ENCODE results near the gene TMPRSS3. TPM values are rescaled to one million over a fixed set of nuclear protein-coding genes. Genes with fewer than 3 reads are reported as not detected.

The TMPRSS3 gene
- total and polyA plus RNA-seq, 2 of the 13 experiments (the other 11 are each of a cell fraction or from before 2014, with no cell fraction given) = 2.8 to 16.9 TPM

GRCh38 chr21:42337276-42337675, 58.6 kb downstream of the TMPRSS3 start:
- no peak overlapping the region for H3K9ac ChIP-seq (ENCODE audit: insufficient read depth, low read depth, low read length)
- DNase-seq (ENCODE audit: low spot score) = no peak
- in situ Hi-C loops (cut with HindIII; ENCODE audit: extremely low pct_ligation_motif_present, low pct_unique_long_range_greater_than_20kb) (no loop called here), intact Hi-C loops (cut with micrococcal nuclease; ENCODE audit: unreplicated experiment) (no loop called here)
- 56% methylated on average over 4 of the region's 4 CpGs for WGBS (ENCODE audit: low lambda C conversion rate)
- no peak overlapping the region for H3K4me2 ChIP-seq (ENCODE audit: low read depth, low read length)
- TF ChIP-seq ZNF598 (CRISPR knock-in tag; IDR thresholded peaks at IDR 0.05; ENCODE audit: borderline replicate concordance) (no peak), DR1 (CRISPR knock-in tag; IDR thresholded peaks at IDR 0.05) (no peak), CBFB (CRISPR knock-in tag; IDR thresholded peaks at IDR 0.05) (no peak), CREBL2 (CRISPR knock-in tag; IDR thresholded peaks at IDR 0.05; ENCODE audit: borderline replicate concordance) (no peak), ZNF775 (CRISPR knock-in tag; IDR thresholded peaks at IDR 0.05; ENCODE audit: borderline replicate concordance) (no peak), ZNF24 (IDR thresholded peaks at IDR 0.05) (no peak), TARDBP (CRISPR knock-in tag; IDR thresholded peaks at IDR 0.05) (no peak), ZNF878 (CRISPR knock-in tag; IDR thresholded peaks at IDR 0.05) (no peak), ZKSCAN8 (CRISPR knock-in tag; IDR thresholded peaks at IDR 0.05; ENCODE audit: borderline replicate concordance) (no peak), TERF1 (CRISPR knock-in tag; IDR thresholded peaks at IDR 0.05) (no peak), ZNF414 (CRISPR knock-in tag; IDR thresholded peaks at IDR 0.05) (no peak), ZNF556 (CRISPR knock-in tag; IDR thresholded peaks at IDR 0.05; ENCODE audit: borderline replicate concordance) (no peak), ZNF816 (CRISPR knock-in tag; IDR thresholded peaks at IDR 0.05; ENCODE audit: borderline replicate concordance) (no peak), JUND (CRISPR knock-in tag; IDR thresholded peaks at IDR 0.05) (no peak), ATF7 (IDR thresholded peaks at IDR 0.05) (no peak), ATF7 (CRISPR knock-in tag; IDR thresholded peaks at IDR 0.05) (no peak), DDIT3 (CRISPR knock-in tag; IDR thresholded peaks at IDR 0.05) (no peak), SMC3 (IDR thresholded peaks at IDR 0.05; ENCODE audit: low read length) (no peak), GABPA (IDR thresholded peaks at IDR 0.05; ENCODE audit: low read depth, low read length) (no peak), GABPA (CRISPR knock-in tag; IDR thresholded peaks at IDR 0.05; ENCODE audit: low read depth) (no peak), RARA (CRISPR knock-in tag; IDR thresholded peaks at IDR 0.05) (no peak)
- no peak overlapping the region for H3K27ac ChIP-seq (ENCODE audit: extremely low read length, insufficient read depth, low read length)
- no peak for FAIRE-seq
- peaks cover 21% of the 10 kb centered on the region for H3K4me1 ChIP-seq (ENCODE audit: insufficient read depth, low read length)
- ChIA-PET CTCF (ENCODE audit: low intra/inter-chr PET ratio, low total read pairs) (interaction anchor here (3.6 to 4.1 kb wide), 2 partner anchors 44 to 112 kb away, joined by 27 to 33 read pairs; no protein-coding TSS in a partner anchor), POLR2A (no interaction called here)
- no peak for ATAC-seq
- H3K27me3 ChIP-seq (ENCODE audit: control insufficient read depth in 1 of 2, insufficient read depth in 2 of 2, low read length in 2 of 2) = no peaks in the 10 kb centered on the region; a peak in 2 of 5 replicates
- no peak overlapping the region for H3K4me3 ChIP-seq (replicated peaks in 1 of 3; ENCODE audit: insufficient read depth in 1 of 3, low read depth in 2 of 3, low read length in 3 of 3)
- H4K20me1 ChIP-seq (ENCODE audit: insufficient read depth, low read length) = no peaks in the 10 kb centered on the region
- no peaks in the 10 kb centered on the region for H3K9me3 ChIP-seq (ENCODE audit: low read length)
- no peaks in the 10 kb centered on the region for H3K36me3 ChIP-seq (replicated peaks in 1 of 2; ENCODE audit: control insufficient read depth in 1 of 2, insufficient read depth in 2 of 2, low read length in 2 of 2)
- H3K79me2 ChIP-seq (ENCODE audit: insufficient read depth, low read length) = no peaks in the 10 kb centered on the region
- H2AFZ ChIP-seq (ENCODE audit: low read length) = no peak overlapping the region
- BruUV-seq (replicated peaks) = no TSS peak

Measured in HepG2 (cell line).